HepG2 (cell line): ENCODE data around the gene HADH. TPM values are rescaled to one million over a fixed set of nuclear protein-coding genes. Genes with fewer than 3 reads are reported as not detected.

Experiments used
- ATAC-seq: fragments of 200-7000 bp; cut with Tn5 transposase; 3 replicates; pipeline ENCODE4 v1.9.1; 2020; ENCODE audit warnings: mild to moderate bottlenecking, moderate library complexity
- BruUV-seq: library from RNA; stranded (reverse); fragments of 400-500 nt; replicated peaks from 2 replicates; lab custom pipeline; 2021; lab: Mats Ljungman, UMichigan
- CTCF ChIA-PET: fragments of 300-600 bp; formaldehyde crosslinking; extraction: SDS; loops from one replicate; lab custom pipeline; 2021; ENCODE audit warnings: low total read pairs, inconsistent platforms, low intra/inter-chr PET ratio; lab: Yijun Ruan, JAX
- POLR2A ChIA-PET: fragments of 350-600 bp; sonication (Branson Sonifier 250); formaldehyde crosslinking; loops from one replicate; lab custom pipeline; 2020; ENCODE audit warnings: antibody characterized with exemption, inconsistent platforms; lab: Yijun Ruan, JAX
- DNase-seq: peaks from one replicate; pipeline ENCODE4 v3.0.0-alpha.2; 2015; ENCODE audit warnings: low spot score
- FAIRE-seq: peaks from 3 replicates; lab custom pipeline; 2011; peaks lifted over from hg19 to GRCh38; lab: Jason Lieb, UNC
- H2AFZ ChIP-seq: one replicate; pipeline ENCODE4 v1.6.1; 2011; ENCODE audit warnings: low read length, inconsistent platforms
- H3K27ac ChIP-seq: fragments of 300-600 bp; 3 replicates; pipeline ENCODE4 v1.8.0; 2011; ENCODE audit warnings: mixed run types, mild to moderate bottlenecking, mixed read lengths, low read length, inconsistent platforms; ENCODE audit not compliant: insufficient read depth; ENCODE audit errors: extremely low read length
- H3K27me3 ChIP-seq, 2 experiments: fragments of 200-600 bp in 1 of 2; 2 replicates in 1 of 2; 3 replicates in 1 of 2; pipeline versions ENCODE4 v1.6.0 to v1.8.0; 2011; ENCODE audit warnings: low read length in 2 of 2, mild to moderate bottlenecking in 2 of 2, moderate library complexity in 2 of 2, inconsistent platforms in 1 of 2; ENCODE audit not compliant: insufficient read depth in 2 of 2, control insufficient read depth in 1 of 2
- H3K36me3 ChIP-seq, 2 experiments: fragments of 200-600 bp in 1 of 2; replicated peaks in 1 of 2; 2 replicates in 1 of 2; 3 replicates in 1 of 2; pipeline versions ENCODE4 v1.5.1 to v1.8.0; 2011; ENCODE audit warnings: low read length in 2 of 2, inconsistent platforms in 1 of 2; ENCODE audit not compliant: insufficient read depth in 2 of 2, control insufficient read depth in 1 of 2
- H3K4me1 ChIP-seq: 2 replicates; pipeline ENCODE4 v1.5.1; 2012; ENCODE audit warnings: low read length, inconsistent platforms; ENCODE audit not compliant: insufficient read depth
- H3K4me2 ChIP-seq: 2 replicates; pipeline ENCODE4 v1.6.0; 2011; ENCODE audit warnings: low read depth, low read length, inconsistent platforms
- H3K4me3 ChIP-seq, 3 experiments: fragments of 200-600 bp in 1 of 3; sonication (generic), shearing (Covaris generic) in 1 of 3; replicated peaks in 1 of 3; 2 replicates each; pipeline ENCODE4 v1.5.1; 2011 to 2016; ENCODE audit warnings: low read length in 3 of 3, inconsistent platforms in 2 of 3, low read depth in 2 of 3, mild to moderate bottlenecking in 2 of 3, control low read depth in 1 of 3, mixed read lengths in 1 of 3; ENCODE audit not compliant: insufficient read depth in 1 of 3
- H3K79me2 ChIP-seq: one replicate; pipeline ENCODE4 v1.6.1; 2011; ENCODE audit warnings: low read length, inconsistent platforms; ENCODE audit not compliant: insufficient read depth
- H3K9ac ChIP-seq: 2 replicates; pipeline ENCODE4 v1.6.0; 2011; ENCODE audit warnings: mild to moderate bottlenecking, low read depth, low read length, inconsistent platforms; ENCODE audit not compliant: insufficient read depth
- H3K9me3 ChIP-seq: 2 replicates; pipeline ENCODE4 v1.5.1; 2012; ENCODE audit warnings: mild to moderate bottlenecking, low read length
- H4K20me1 ChIP-seq: 2 replicates; pipeline ENCODE4 v1.6.0; 2011; ENCODE audit warnings: inconsistent platforms, mild to moderate bottlenecking, low read length, moderate library complexity; ENCODE audit not compliant: insufficient read depth
- FOXJ3 ChIP-seq: sonication (generic); formaldehyde crosslinking; IDR thresholded peaks from 2 replicates; pipeline ENCODE4 v1.4.0; 2020; ENCODE audit warnings: missing genetic modification reagents, mild to moderate bottlenecking, borderline replicate concordance
- HES4 ChIP-seq: sonication (generic); formaldehyde crosslinking; IDR thresholded peaks from 2 replicates; pipeline ENCODE4 v1.9.0; 2021; ENCODE audit warnings: mild to moderate bottlenecking, missing genetic modification reagents, borderline replicate concordance
- MAFF ChIP-seq: IDR thresholded peaks from 2 replicates; pipeline ENCODE4 v1.6.1; 2011; ENCODE audit warnings: low read depth, low read length, improper control_type of control experiment
- MXD4 ChIP-seq: IDR thresholded peaks from 2 replicates; pipeline ENCODE4 v1.6.1; 2016; ENCODE audit warnings: mild to moderate bottlenecking, missing biosample characterization, missing genetic modification reagents
- NCOA2 ChIP-seq: sonication (generic); formaldehyde crosslinking; IDR thresholded peaks from 2 replicates; pipeline ENCODE4 v1.8.0; 2022; ENCODE audit warnings: inconsistent platforms
- PAX8 ChIP-seq: sonication (generic); formaldehyde crosslinking; IDR thresholded peaks from 2 replicates; pipeline ENCODE4 v1.8.0; 2022; ENCODE audit warnings: mild to moderate bottlenecking, missing genetic modification reagents, borderline replicate concordance
- SRSF1 ChIP-seq: fragments of 200-400 bp; formaldehyde crosslinking; optimal IDR thresholded peaks from 2 replicates; pipeline ENCODE3; 2017; ENCODE audit warnings: mild to moderate bottlenecking, low read depth, low read length, moderate library complexity
- TRIM22 ChIP-seq: fragments of 450-650 bp; IDR thresholded peaks from 2 replicates; pipeline ENCODE4 v1.6.1; 2017
- ZBTB4 ChIP-seq: sonication (generic); formaldehyde crosslinking; IDR thresholded peaks from 2 replicates; pipeline ENCODE4 v1.4.0; 2020; ENCODE audit warnings: missing genetic modification reagents, mild to moderate bottlenecking, borderline replicate concordance
- ZFP41 ChIP-seq: sonication (generic); formaldehyde crosslinking; IDR thresholded peaks from 2 replicates; pipeline ENCODE4 v1.4.0; 2020; ENCODE audit warnings: mild to moderate bottlenecking, missing genetic modification reagents, borderline replicate concordance
- ZFYVE20 ChIP-seq: sonication (generic); formaldehyde crosslinking; IDR thresholded peaks from 2 replicates; pipeline ENCODE4 v1.8.0; 2023; ENCODE audit warnings: low read depth, mild to moderate bottlenecking, moderate library complexity, missing genetic modification reagents, borderline replicate concordance
- ZNF652 ChIP-seq: IDR thresholded peaks from 2 replicates; pipeline ENCODE4 v1.6.1; 2016; ENCODE audit warnings: low read depth, borderline replicate concordance
- ZNF678 ChIP-seq: sonication (generic); formaldehyde crosslinking; IDR thresholded peaks from 2 replicates; pipeline ENCODE4 v1.4.0; 2020; ENCODE audit warnings: mild to moderate bottlenecking, missing genetic modification reagents
- ZNF746 ChIP-seq: sonication (generic); formaldehyde crosslinking; IDR thresholded peaks from 2 replicates; pipeline ENCODE4 v1.8.0; 2022; ENCODE audit warnings: mild to moderate bottlenecking, missing genetic modification reagents
- ZSCAN12 ChIP-seq: sonication (generic); formaldehyde crosslinking; IDR thresholded peaks from 2 replicates; pipeline ENCODE4 v1.9.0; 2021; ENCODE audit warnings: mild to moderate bottlenecking, missing genetic modification reagents
- WGBS: methylation state at CpG from one replicate; pipeline ENCODE4 v1.1.6; 2017; ENCODE audit warnings: low lambda C conversion rate; 5-methylcytosine and 5-hydroxymethylcytosine counted together
- in situ Hi-C: cut with HindIII; loops from 2 replicates; pipeline ENCODE4 v1.10.0; 2017; ENCODE audit warnings: low pct_unique_long_range_greater_than_20kb; ENCODE audit not compliant: extremely low pct_ligation_motif_present
- intact Hi-C: fragments of 100-400 bp; cut with micrococcal nuclease; formaldehyde crosslinking; loops from one replicate; pipeline ENCODE4 v1.10.0; 2022; ENCODE audit not compliant: unreplicated experiment
- polyA plus RNA-seq, 8 experiments: library from polyadenylated mRNA; depleted of rRNA in 3 of 8; stranded (reverse) in 7 of 8; unstranded in 1 of 8; fragments of >200 nt; fragmentation: Illumina TruSeq in 4 of 8; extraction: Trizol in 4 of 8; gene quantifications; 2 replicates each; pipeline versions ENCODE4 v1.2.1 to v1.2.3, GENCODE V29; 2011 to 2016; ENCODE audit warnings: low read depth in 4 of 8, missing spikeins in 1 of 8, mixed read lengths in 1 of 8; ENCODE audit not compliant: insufficient read depth in 1 of 8
- total RNA-seq, 5 experiments: library from RNA; depleted of rRNA; stranded (reverse); fragments of >200 nt; fragmentation: Illumina TruSeq; extraction: Trizol; gene quantifications; 2 replicates each; pipeline ENCODE4 v1.2.3, GENCODE V29; 2016; ENCODE audit warnings: low read depth in 1 of 5

HADH gene
- total and polyA plus RNA-seq, 2 of the 13 experiments (the other 11 are each of a cell fraction or from before 2014, with no cell fraction given): 29.6 to 33.9 TPM

GRCh38 chr4:107950746-107951540 lies 38.7 kb upstream of the HADH start:
- Histone ChIP-seq H4K20me1 (no peaks in the 10 kb centered on the region), H3K4me3 (no peak overlapping the region), H3K36me3 (no peaks in the 10 kb centered on the region), H3K79me2 (no peaks in the 10 kb centered on the region), H3K4me2 (no peak overlapping the region), H3K27ac (no peak overlapping the region), H2AFZ (no peak overlapping the region), H3K27me3 (no peaks in the 10 kb centered on the region), H3K4me1 (no peaks in the 10 kb centered on the region), H3K9ac (no peak overlapping the region), H3K9me3 (no peaks in the 10 kb centered on the region)
- FAIRE-seq (no peak), DNase-seq (no peak), ATAC-seq (no peak)
- CTCF ChIA-PET: no interaction called here
- POLR2A ChIA-PET: no interaction called here
- in situ Hi-C loops (no loop called here), intact Hi-C loops (no loop called here)
- TF ChIP-seq SRSF1 (no peak), ZSCAN12 (CRISPR knock-in tag) (no peak), MAFF (no peak), NCOA2 (CRISPR knock-in tag) (no peak), ZFP41 (CRISPR knock-in tag) (no peak), ZNF746 (CRISPR knock-in tag) (no peak), ZFYVE20 (CRISPR knock-in tag) (no peak), MXD4 (CRISPR knock-in tag) (no peak)
- 85% methylated on average over 2 of the region's 2 CpGs for WGBS
- BruUV-seq: no TSS peak

GRCh38 chr4:107951551-107951950 lies 38.1 kb upstream of the HADH start:
- CTCF ChIA-PET: no interaction called here
- intact Hi-C loops: no loop called here
- no peak for TF ChIP-seq PAX8 (CRISPR knock-in tag)
- no peak for TF ChIP-seq FOXJ3
- TF ChIP-seq ZNF652 (CRISPR knock-in tag): no peak
- TF ChIP-seq HES4 (CRISPR knock-in tag): no peak
- no peak for TF ChIP-seq ZBTB4 (CRISPR knock-in tag)
- TF ChIP-seq TRIM22: no peak
- TF ChIP-seq ZNF678: no peak
- TF ChIP-seq ZFP41 (CRISPR knock-in tag): no peak

More at GRCh38 chr4:107951551-107951950, 38.1 kb upstream of the HADH start:
- no peaks in the 10 kb centered on the region for H3K27me3 ChIP-seq
- no peak overlapping the region for H3K4me2 ChIP-seq
- H4K20me1 ChIP-seq: no peaks in the 10 kb centered on the region
- H3K36me3 ChIP-seq: no peaks in the 10 kb centered on the region
- DNase-seq (no peak), FAIRE-seq (no peak), ATAC-seq (no peak)
- no peaks in the 10 kb centered on the region for H3K79me2 ChIP-seq
- H3K27ac ChIP-seq: no peak overlapping the region
- H2AFZ ChIP-seq: no peak overlapping the region
- POLR2A ChIA-PET: no interaction called here
- H3K4me3 ChIP-seq: no peak overlapping the region
- no peaks in the 10 kb centered on the region for H3K4me1 ChIP-seq
- no TSS peak for BruUV-seq
- no peak overlapping the region for H3K9ac ChIP-seq
- in situ Hi-C loops: no loop called here
- peaks cover 5% of the 10 kb centered on the region; the same call in 1 of the 2 replicates for H3K9me3 ChIP-seq
